Nephron (organoid): ENCODE results near the gene SNED1.

Experiments used
- H3K27ac Mint-ChIP-seq, 3 experiments: 2 replicates each; pipeline ENCODE4 v1.8.0; 2020; ENCODE audit warnings: mixed read lengths in 3 of 3, mild to moderate bottlenecking in 2 of 3, moderate library complexity in 1 of 3
- H3K27me3 Mint-ChIP-seq: 2 replicates; pipeline ENCODE4 v1.8.0; 2021; ENCODE audit warnings: low read depth, mild to moderate bottlenecking, moderate library complexity, mixed read lengths
- H3K36me3 Mint-ChIP-seq: 2 replicates; pipeline ENCODE4 v1.8.0; 2020; ENCODE audit warnings: low read depth, mixed read lengths
- H3K4me1 Mint-ChIP-seq: 2 replicates; pipeline ENCODE4 v1.8.0; 2020; ENCODE audit warnings: mixed read lengths
- H3K4me3 Mint-ChIP-seq, 3 experiments: 2 replicates each; pipeline ENCODE4 v1.8.0; 2020; ENCODE audit warnings: mild to moderate bottlenecking in 3 of 3, mixed read lengths in 3 of 3, moderate library complexity in 2 of 3
- H3K9me3 Mint-ChIP-seq: 2 replicates; pipeline ENCODE4 v1.8.0; 2020; ENCODE audit warnings: mixed read lengths
- TF ChIP-seq, protein P1 (sequence below), 3 experiments: fragments of 200-600 bp; sonication (generic); IDR thresholded peaks; one replicate each; pipeline ENCODE4 v1.5.0; 2021; ENCODE audit warnings: antibody characterized with exemption in 3 of 3; ENCODE audit not compliant: unreplicated experiment in 3 of 3

Gene SNED1

DNA sequence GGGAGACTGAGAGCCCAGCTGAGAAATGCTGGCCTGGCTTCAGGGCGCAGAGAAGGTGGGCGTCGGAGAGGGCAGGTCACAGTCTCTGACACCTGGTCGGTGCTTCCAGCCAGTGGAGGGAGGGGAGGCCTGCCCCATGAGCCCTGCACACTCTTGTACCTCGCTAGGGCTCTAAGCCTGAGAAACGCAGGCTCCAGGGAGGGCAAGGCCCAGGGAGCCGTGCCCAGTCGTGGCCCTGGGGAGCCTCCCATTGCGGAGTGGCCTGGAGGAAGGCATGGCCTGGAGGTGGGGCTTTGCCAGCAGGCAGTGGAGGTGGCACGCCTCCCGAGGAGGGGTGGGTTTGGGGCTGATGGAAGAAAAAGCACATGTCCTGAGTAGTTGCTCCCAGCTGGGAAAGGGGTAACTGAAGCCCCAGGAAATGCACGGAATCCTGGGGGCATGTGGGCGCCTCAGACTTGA, 64.7 kb downstream of the SNED1 start:
- Mint-ChIP-seq H3K27me3 (peaks cover 24% of the 10 kb centered on the region), H3K9me3 (no peaks in the 10 kb centered on the region), H3K27ac (no peak overlapping the region), H3K4me3 (no peak overlapping the region), H3K36me3 (peaks cover 7% of the 10 kb centered on the region), H3K4me1 (no peaks in the 10 kb centered on the region)
- TF ChIP-seq, protein P1, sequence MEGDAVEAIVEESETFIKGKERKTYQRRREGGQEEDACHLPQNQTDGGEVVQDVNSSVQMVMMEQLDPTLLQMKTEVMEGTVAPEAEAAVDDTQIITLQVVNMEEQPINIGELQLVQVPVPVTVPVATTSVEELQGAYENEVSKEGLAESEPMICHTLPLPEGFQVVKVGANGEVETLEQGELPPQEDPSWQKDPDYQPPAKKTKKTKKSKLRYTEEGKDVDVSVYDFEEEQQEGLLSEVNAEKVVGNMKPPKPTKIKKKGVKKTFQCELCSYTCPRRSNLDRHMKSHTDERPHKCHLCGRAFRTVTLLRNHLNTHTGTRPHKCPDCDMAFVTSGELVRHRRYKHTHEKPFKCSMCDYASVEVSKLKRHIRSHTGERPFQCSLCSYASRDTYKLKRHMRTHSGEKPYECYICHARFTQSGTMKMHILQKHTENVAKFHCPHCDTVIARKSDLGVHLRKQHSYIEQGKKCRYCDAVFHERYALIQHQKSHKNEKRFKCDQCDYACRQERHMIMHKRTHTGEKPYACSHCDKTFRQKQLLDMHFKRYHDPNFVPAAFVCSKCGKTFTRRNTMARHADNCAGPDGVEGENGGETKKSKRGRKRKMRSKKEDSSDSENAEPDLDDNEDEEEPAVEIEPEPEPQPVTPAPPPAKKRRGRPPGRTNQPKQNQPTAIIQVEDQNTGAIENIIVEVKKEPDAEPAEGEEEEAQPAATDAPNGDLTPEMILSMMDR (IDR thresholded peaks at IDR 0.05; ENCODE audit: unreplicated experiment in 3 of 3) = no peak

DNA sequence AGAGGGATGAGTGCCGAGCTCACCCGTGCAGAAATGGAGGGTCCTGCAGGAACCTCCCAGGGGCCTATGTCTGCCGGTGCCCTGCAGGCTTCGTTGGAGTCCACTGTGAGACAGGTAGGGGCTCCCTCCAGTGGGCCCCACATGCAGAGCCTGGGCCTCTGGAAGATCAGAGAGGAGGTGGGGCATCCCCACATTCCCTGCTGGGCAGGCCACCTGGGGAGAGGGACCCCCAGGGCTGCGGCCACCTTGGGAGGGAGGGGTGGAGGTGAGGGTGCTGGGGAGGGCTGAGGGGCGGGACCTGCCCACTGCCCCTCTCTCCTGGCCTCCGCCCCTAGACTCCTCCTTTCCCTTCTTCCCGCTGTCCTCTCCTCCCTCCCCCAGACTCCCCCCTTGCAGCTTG, 65.2 kb downstream of the SNED1 start:
- Mint-ChIP-seq H3K27me3 (peaks cover 24% of the 10 kb centered on the region), H3K9me3 (no peaks in the 10 kb centered on the region), H3K4me1 (no peaks in the 10 kb centered on the region), H3K27ac (no peak overlapping the region), H3K36me3 (peaks cover 7% of the 10 kb centered on the region), H3K4me3 (no peak overlapping the region)
- TF ChIP-seq, protein P1 (IDR thresholded peaks at IDR 0.05; ENCODE audit: unreplicated experiment in 3 of 3) = no peak

DNA sequence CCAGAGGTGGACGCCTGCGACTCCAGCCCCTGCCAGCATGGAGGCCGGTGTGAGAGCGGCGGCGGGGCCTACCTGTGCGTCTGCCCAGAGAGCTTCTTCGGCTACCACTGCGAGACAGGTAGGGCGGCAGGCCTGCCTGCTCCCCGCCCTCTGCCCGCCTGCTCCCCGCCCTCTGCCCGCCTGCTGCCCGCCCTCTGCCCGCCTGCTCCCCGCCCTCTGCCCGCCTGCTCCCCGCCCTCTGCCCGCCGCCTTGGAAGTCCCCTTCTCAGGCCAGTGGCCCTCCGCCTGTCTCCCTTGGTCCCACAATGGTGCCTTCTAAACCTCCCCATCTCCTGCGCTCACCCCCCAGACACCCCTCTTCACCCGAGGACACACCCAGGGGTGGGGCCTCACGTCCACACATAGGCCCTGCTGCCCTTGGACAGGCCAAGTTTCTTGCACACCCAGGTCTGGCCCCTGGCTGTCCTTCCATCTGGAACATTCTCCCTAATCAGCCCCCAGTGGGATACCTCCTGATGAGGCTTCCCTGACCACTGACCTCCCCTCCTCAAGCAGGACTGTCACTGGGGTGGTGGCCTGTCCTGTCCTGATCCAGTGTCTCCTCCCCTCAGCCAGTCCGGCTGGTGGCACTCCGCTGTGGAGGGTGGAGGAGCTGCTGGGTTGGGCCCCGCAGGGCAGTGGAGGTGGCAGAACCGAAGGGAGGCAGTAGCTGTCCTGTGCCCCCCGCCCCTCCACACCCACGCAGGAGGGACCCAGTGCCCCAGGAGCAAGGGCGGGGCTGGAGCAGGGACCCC, 65.8 kb downstream of the SNED1 start:
- Mint-ChIP-seq H3K36me3 (peaks cover 5% of the 10 kb centered on the region), H3K27me3 (peaks cover 20% of the 10 kb centered on the region), H3K27ac (no peak overlapping the region), H3K4me1 (no peaks in the 10 kb centered on the region), H3K9me3 (no peaks in the 10 kb centered on the region), H3K4me3 (peak overlapping the region in 1 of 3 experiments; percentile 40)
- TF ChIP-seq, protein P1 (IDR thresholded peaks at IDR 0.05; ENCODE audit: unreplicated experiment in 3 of 3) = no peak

DNA sequence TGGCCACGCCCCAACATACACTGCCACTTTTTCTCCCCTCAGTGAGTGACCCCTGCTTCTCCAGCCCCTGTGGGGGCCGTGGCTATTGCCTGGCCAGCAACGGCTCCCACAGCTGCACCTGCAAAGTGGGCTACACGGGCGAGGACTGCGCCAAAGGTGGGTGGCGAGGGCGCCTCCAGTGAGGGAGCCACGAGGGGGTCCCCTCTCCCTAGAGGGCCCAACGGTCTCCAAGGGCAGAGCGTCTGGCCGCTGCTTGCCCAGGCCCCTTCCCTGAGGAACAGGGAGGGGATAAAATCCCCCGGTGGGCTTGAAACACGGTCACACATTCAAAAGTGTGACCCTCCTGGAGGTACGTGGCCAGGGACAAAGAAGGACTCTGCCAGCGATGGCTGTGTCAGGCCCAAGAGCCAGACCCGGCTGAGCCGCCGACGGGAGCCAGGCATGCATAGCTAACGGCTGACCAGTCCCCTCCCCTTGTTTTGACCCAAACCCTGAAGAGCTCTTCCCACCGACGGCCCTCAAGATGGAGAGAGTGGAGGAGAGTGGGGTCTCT, 66.5 kb downstream of the SNED1 start:
- no peak overlapping the region for H3K27ac Mint-ChIP-seq
- H3K4me1 Mint-ChIP-seq = no peaks in the 10 kb centered on the region
- no peaks in the 10 kb centered on the region for H3K9me3 Mint-ChIP-seq
- H3K4me3 Mint-ChIP-seq = no peak overlapping the region
- no peaks in the 10 kb centered on the region for H3K36me3 Mint-ChIP-seq
- H3K27me3 Mint-ChIP-seq = peaks cover 20% of the 10 kb centered on the region
- TF ChIP-seq, protein P1 (IDR thresholded peaks at IDR 0.05; ENCODE audit: unreplicated experiment in 3 of 3) = no peak

DNA sequence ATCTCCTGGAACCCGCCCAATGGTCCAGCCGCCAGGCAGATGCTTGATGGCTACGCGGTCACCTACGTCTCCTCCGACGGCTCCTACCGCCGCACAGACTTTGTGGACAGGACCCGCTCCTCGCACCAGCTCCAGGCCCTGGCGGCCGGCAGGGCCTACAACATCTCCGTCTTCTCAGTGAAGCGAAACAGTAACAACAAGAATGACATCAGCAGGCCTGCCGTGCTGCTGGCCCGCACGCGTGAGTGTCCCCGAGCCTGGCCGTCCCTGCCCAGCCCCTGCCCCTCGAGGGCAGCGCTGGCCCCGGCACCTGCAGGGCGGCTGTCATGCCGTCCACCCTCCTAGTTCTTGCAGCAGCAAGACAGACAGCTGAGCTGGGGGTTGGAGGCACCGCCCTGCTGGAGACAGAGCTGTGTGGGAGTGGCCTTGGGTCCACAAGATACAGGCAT, 67.0 kb downstream of the SNED1 start:
- peaks cover 20% of the 10 kb centered on the region for H3K27me3 Mint-ChIP-seq
- H3K9me3 Mint-ChIP-seq = no peaks in the 10 kb centered on the region
- TF ChIP-seq, protein P1 (IDR thresholded peaks at IDR 0.05; ENCODE audit: unreplicated experiment in 3 of 3) = no peak
- H3K4me1 Mint-ChIP-seq = no peaks in the 10 kb centered on the region
- no peaks in the 10 kb centered on the region for H3K36me3 Mint-ChIP-seq
- H3K4me3 Mint-ChIP-seq = no peak overlapping the region
- no peak overlapping the region for H3K27ac Mint-ChIP-seq
